CD4-positive, alpha-beta memory T cell (primary cell): ENCODE results near the gene TMEM108. TPM values are rescaled to one million over a fixed set of nuclear protein-coding genes. Genes with fewer than 3 reads are reported as not detected.

Experiments
- CTCF ChIA-PET: fragments of 350-600 bp; sonication (Branson Sonifier 250); formaldehyde crosslinking; loops from one replicate; lab custom pipeline; 2021; ENCODE audit warnings: inconsistent platforms; ENCODE audit not compliant: partially characterized antibody; lab: Charles Lee
- POLR2A ChIA-PET: fragments of 350-600 bp; sonication (Branson Sonifier 250); formaldehyde crosslinking; loops from one replicate; lab custom pipeline; 2021; ENCODE audit not compliant: partially characterized antibody; lab: Charles Lee
- DNase-seq, 5 donors: peaks; one replicate each; pipeline versions ENCODE4 v3.0.0 to v3.0.0-alpha.2; 2020 to 2022; ENCODE audit warnings: mixed read lengths in 1 of 5
- H3K27ac ChIP-seq: one replicate; pipeline ENCODE4 v1.7.0; 2013; ENCODE audit warnings: low read depth, low read length
- H3K27me3 ChIP-seq: 2 replicates; pipeline ENCODE4 v1.7.0; 2013; ENCODE audit warnings: mild to moderate bottlenecking, low read length, moderate library complexity; ENCODE audit not compliant: insufficient read depth
- H3K36me3 ChIP-seq: 2 replicates; pipeline ENCODE4 v1.7.0; 2013; ENCODE audit warnings: mild to moderate bottlenecking, low read length, moderate library complexity; ENCODE audit not compliant: insufficient read depth
- H3K4me1 ChIP-seq: 2 replicates; pipeline ENCODE4 v1.7.0; 2013; ENCODE audit warnings: mild to moderate bottlenecking, low read length, moderate library complexity; ENCODE audit not compliant: insufficient read depth
- H3K4me3 ChIP-seq, 2 donors: one replicate each; pipeline ENCODE4 v1.7.0; 2013; ENCODE audit warnings: low read length in 2 of 2, mild to moderate bottlenecking in 1 of 2
- H3K9me3 ChIP-seq, 2 donors: one replicate each; pipeline ENCODE4 v1.7.0; 2013; ENCODE audit warnings: low read length in 2 of 2, control low read depth in 1 of 2; ENCODE audit not compliant: control insufficient read depth in 1 of 2
- H3K27ac Mint-ChIP-seq, 7 donors: one replicate each; pipeline ENCODE4 v1.8.0; 2020 to 2021; ENCODE audit warnings: mixed read lengths in 7 of 7, mild to moderate bottlenecking in 6 of 7, inconsistent platforms in 3 of 7, moderate library complexity in 3 of 7
- H3K27me3 Mint-ChIP-seq, 2 donors: one replicate each; pipeline ENCODE4 v1.8.0; 2020 to 2021; ENCODE audit warnings: mixed read lengths in 2 of 2
- H3K36me3 Mint-ChIP-seq, 2 donors: one replicate each; pipeline ENCODE4 v1.8.0; 2020 to 2021; ENCODE audit warnings: mixed read lengths in 2 of 2, inconsistent platforms in 1 of 2, mild to moderate bottlenecking in 1 of 2
- H3K4me1 Mint-ChIP-seq, 4 donors: one replicate each; pipeline ENCODE4 v1.8.0; 2020 to 2021; ENCODE audit warnings: mixed read lengths in 4 of 4, mild to moderate bottlenecking in 1 of 4
- H3K4me3 Mint-ChIP-seq, 8 donors: one replicate each; pipeline ENCODE4 v1.8.0; 2020 to 2021; ENCODE audit warnings: mixed read lengths in 8 of 8, mild to moderate bottlenecking in 7 of 8, moderate library complexity in 6 of 8, inconsistent platforms in 3 of 8
- H3K9me3 Mint-ChIP-seq, 8 donors: one replicate each; pipeline ENCODE4 v1.8.0; 2020 to 2021; ENCODE audit warnings: mixed read lengths in 8 of 8, mild to moderate bottlenecking in 5 of 8, inconsistent platforms in 3 of 8, moderate library complexity in 1 of 8
- intact Hi-C: fragments of 100-400 bp; cut with micrococcal nuclease; formaldehyde crosslinking; loops from one replicate; pipeline ENCODE4 v1.15.1; 2023
- polyA plus RNA-seq, 2 donors: library from polyadenylated mRNA; unstranded; fragments of 300-500 nt; fragmentation: Illumina TruSeq; gene quantifications; one replicate each; pipeline ENCODE4 v1.2.3, GENCODE V29; 2021
- total RNA-seq, 2 experiments: library from RNA; stranded (reverse); gene quantifications; one replicate each; pipeline ENCODE4 v1.2.3, GENCODE V29; 2021

TMEM108 gene
- total and polyA plus RNA-seq, 4 experiments from 2014 or later: not detected

DNA sequence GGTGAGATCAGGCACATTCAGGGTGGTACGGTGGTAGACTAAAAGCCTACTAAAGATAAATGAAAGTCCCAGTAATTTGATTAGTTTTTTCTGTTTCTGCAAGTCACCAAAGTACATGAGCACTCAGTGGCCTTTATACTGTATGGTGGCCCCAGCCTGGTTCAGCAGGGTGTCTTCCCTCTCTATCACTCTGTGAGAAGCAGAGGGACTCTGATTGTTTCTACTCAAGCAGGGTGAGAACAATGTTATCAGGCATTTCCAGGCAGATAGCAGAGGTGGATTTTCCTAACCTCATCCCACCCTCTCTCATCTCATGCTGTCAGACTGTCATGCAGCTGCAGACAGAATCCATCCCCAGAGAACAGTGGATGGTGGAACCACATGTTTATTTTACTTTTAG, 290.2 kb downstream of the TMEM108 start:
- Histone ChIP-seq H3K4me1 (no peaks in the 10 kb centered on the region), H3K27ac (no peak overlapping the region), H3K27me3 (no peaks in the 10 kb centered on the region), H3K36me3 (no peaks in the 10 kb centered on the region), H3K4me3 (no peak overlapping the region), H3K9me3 (no peaks in the 10 kb centered on the region)
- DNase-seq: no peak
- ChIA-PET POLR2A (no interaction called here), CTCF (no interaction called here)
- Mint-ChIP-seq H3K27me3 (peaks cover 6 to 9% of the 10 kb centered on the region in 2 donors), H3K9me3 (peaks cover 0 to 5% (median 0%) of the 10 kb centered on the region in 8 donors), H3K4me1 (no peaks in the 10 kb centered on the region), H3K4me3 (no peak overlapping the region), H3K36me3 (no peaks in the 10 kb centered on the region), H3K27ac (no peak overlapping the region)
- intact Hi-C loops: no loop called here

DNA sequence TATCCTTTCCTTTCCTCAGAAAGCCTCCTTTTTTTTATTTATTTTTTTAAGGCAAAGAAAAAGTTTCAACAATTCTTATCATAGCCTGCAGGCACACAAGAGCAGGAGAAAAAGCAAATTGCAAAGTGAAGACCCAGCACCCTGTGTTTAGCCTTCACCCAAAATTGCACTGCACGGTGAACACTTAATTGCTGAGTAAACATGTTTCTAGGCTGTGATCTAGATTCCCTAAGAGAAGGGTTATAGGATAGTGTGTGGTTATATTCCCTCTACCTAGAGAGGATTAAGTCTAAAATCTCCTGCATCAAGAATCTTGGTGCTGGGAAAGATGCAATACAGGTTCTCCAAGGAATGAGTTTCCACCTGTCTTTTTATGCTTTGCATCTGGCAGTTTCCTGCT, 291.4 kb downstream of the TMEM108 start:
- POLR2A ChIA-PET: no interaction called here
- Mint-ChIP-seq H3K4me1 (no peaks in the 10 kb centered on the region), H3K36me3 (no peaks in the 10 kb centered on the region), H3K9me3 (no peaks in the 10 kb centered on the region), H3K4me3 (no peak overlapping the region), H3K27ac (no peak overlapping the region), H3K27me3 (peaks cover 6 to 9% of the 10 kb centered on the region in 2 donors)
- intact Hi-C loops: no loop called here
- CTCF ChIA-PET: no interaction called here
- no peaks in the 10 kb centered on the region for H3K4me1 ChIP-seq
- DNase-seq: no peak
- no peak overlapping the region for H3K4me3 ChIP-seq
- no peaks in the 10 kb centered on the region for H3K9me3 ChIP-seq
- H3K27me3 ChIP-seq: no peaks in the 10 kb centered on the region
- no peaks in the 10 kb centered on the region for H3K36me3 ChIP-seq
- H3K27ac ChIP-seq: no peak overlapping the region

DNA sequence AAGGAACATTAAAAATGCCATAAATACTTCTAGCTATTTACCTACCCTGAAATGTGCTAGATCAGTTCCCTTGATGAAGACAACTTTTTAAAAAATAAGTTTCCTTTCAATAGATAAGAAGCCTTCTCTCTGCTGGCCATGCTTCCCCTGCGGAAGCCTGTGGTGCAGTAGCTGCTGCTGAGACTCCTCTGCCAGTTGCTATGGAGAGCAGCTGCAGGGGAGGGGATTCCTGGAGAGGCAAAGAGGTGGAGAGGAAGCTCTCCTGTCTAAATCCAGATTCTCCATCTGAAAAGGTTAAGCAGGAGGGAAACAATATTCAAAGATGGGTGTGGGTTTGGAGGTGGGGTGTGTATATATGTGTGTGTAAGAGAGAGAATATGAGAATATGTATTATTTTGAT, 291.9 kb downstream of the TMEM108 start:
- no peaks in the 10 kb centered on the region for H3K9me3 Mint-ChIP-seq
- POLR2A ChIA-PET: no interaction called here
- H3K4me3 Mint-ChIP-seq: no peak overlapping the region

DNA sequence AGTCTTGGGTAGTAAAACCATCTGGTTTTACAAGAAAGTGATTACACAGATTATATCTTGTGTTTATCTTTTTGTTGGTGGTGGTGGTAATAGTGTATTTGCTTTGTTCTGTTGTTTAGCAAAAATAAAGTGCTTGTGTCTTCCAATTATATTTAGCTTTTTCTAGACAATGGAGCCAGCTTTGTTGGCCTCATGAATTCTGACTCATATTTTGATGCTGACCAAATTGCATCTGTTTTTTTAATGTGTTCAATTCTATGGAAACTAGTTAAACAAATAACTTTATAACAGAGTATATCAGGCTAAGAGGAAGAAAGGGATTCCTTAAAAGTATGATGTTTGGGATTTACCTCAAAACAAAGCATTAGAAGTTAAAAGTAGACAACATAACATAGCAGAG, 292.3 kb downstream of the TMEM108 start:
- no peak overlapping the region for H3K27ac ChIP-seq
- Mint-ChIP-seq H3K9me3 (no peaks in the 10 kb centered on the region), H3K27ac (no peak overlapping the region), H3K4me1 (no peaks in the 10 kb centered on the region), H3K27me3 (peaks cover 7 to 8% of the 10 kb centered on the region in 2 donors), H3K4me3 (no peak overlapping the region), H3K36me3 (no peaks in the 10 kb centered on the region)
- H3K27me3 ChIP-seq: no peaks in the 10 kb centered on the region
- no peaks in the 10 kb centered on the region for H3K36me3 ChIP-seq
- POLR2A ChIA-PET: no interaction called here
- H3K4me1 ChIP-seq: no peaks in the 10 kb centered on the region
- no peak overlapping the region for H3K4me3 ChIP-seq
- no peak for DNase-seq
- CTCF ChIA-PET: no interaction called here
- H3K9me3 ChIP-seq: no peaks in the 10 kb centered on the region
- intact Hi-C loops: no loop called here

More for the DNA sequence above, 291.9 kb downstream of the TMEM108 start:
- Histone ChIP-seq H3K27me3 (no peaks in the 10 kb centered on the region), H3K4me3 (no peak overlapping the region), H3K4me1 (no peaks in the 10 kb centered on the region), H3K9me3 (no peaks in the 10 kb centered on the region), H3K36me3 (no peaks in the 10 kb centered on the region), H3K27ac (no peak overlapping the region)
- Mint-ChIP-seq H3K4me1 (no peaks in the 10 kb centered on the region), H3K36me3 (no peaks in the 10 kb centered on the region), H3K27ac (no peak overlapping the region), H3K27me3 (peaks cover 8% of the 10 kb centered on the region in 2 donors)
- no peak for DNase-seq
- intact Hi-C loops: no loop called here
- CTCF ChIA-PET: no interaction called here

DNA sequence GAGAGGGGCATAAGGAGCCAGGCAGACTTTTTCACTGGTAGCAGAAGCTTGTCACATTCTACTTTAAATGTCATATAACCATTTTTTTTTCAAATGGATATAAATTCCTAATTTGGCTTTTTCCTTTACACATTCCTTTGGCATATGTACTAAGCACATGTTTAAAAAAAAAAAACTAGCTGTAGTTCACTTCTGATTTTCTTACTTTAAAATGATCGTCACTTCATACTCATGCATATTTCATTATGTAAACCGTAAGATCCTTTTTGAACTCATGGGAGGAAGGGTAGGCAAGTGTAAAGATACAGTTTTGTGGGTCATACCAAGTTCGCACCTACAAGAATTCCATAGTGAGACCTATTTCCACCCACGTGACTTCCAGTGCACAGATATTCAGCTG, 316.5 kb downstream of the TMEM108 start:
- Histone ChIP-seq H3K36me3 (no peaks in the 10 kb centered on the region), H3K4me1 (no peaks in the 10 kb centered on the region), H3K4me3 (no peak overlapping the region), H3K9me3 (no peaks in the 10 kb centered on the region), H3K27ac (no peak overlapping the region), H3K27me3 (no peaks in the 10 kb centered on the region)
- H3K4me1 Mint-ChIP-seq: no peaks in the 10 kb centered on the region
- no peak overlapping the region for H3K4me3 Mint-ChIP-seq
- H3K27me3 Mint-ChIP-seq: peaks cover 6 to 11% of the 10 kb centered on the region in 2 donors
- no peaks in the 10 kb centered on the region for H3K36me3 Mint-ChIP-seq
- H3K27ac Mint-ChIP-seq: no peak overlapping the region
- DNase-seq: no peak
- CTCF ChIA-PET: no interaction called here
- intact Hi-C loops: no loop called here
- POLR2A ChIA-PET: no interaction called here
- peaks cover 0 to 8% (median 6%) of the 10 kb centered on the region in 8 donors for H3K9me3 Mint-ChIP-seq

DNA sequence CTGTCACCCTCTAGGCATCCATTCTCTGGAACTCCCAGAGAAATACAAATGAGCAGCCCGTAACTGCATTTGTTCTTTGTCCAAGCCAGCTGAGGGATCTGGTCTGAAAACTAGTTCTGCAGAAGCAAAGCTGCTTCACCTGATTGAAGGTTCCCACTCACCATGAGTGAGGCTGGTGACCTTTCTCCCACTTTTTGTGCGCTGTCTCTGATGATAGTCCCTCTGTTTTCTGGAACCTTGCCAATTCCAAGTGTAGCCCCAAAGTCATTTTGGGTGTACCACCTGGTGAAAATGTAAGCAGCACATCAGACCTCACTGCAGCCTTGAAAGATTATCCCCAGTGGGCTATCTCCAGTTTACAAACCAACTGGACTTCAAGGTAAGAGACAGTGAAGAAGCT, 322.3 kb downstream of the TMEM108 start:
- Histone ChIP-seq H3K27me3 (no peaks in the 10 kb centered on the region), H3K4me3 (no peak overlapping the region), H3K4me1 (no peaks in the 10 kb centered on the region), H3K27ac (no peak overlapping the region), H3K9me3 (no peaks in the 10 kb centered on the region), H3K36me3 (no peaks in the 10 kb centered on the region)
- intact Hi-C loops: no loop called here
- no peaks in the 10 kb centered on the region for H3K36me3 Mint-ChIP-seq
- ChIA-PET CTCF (no interaction called here), POLR2A (no interaction called here)
- no peak for DNase-seq
- H3K4me3 Mint-ChIP-seq: no peak overlapping the region
- peaks cover 5 to 7% of the 10 kb centered on the region in 2 donors for H3K27me3 Mint-ChIP-seq
- no peaks in the 10 kb centered on the region for H3K4me1 Mint-ChIP-seq
- H3K27ac Mint-ChIP-seq: no peak overlapping the region
- H3K9me3 Mint-ChIP-seq: peaks cover 0 to 8% (median 5%) of the 10 kb centered on the region in 8 donors

DNA sequence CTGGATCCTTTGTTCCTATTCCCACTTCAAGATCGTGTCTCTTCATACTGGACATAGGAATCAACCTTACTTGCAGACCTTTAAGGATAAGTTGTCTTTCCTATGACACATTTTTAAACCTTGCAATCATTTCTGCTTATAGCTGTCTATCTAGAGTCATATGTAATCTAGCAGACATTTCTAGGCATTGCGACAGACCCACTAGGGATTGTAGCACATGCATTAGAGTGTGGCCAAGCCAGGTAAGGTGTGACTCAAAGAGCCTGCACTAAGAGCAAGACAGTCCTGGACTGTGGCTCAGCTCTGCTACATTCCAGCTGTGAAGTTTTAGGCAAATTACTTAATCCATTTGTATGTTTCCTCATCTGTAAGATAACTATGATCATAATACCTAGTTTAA, 322.8 kb downstream of the TMEM108 start:
- ChIA-PET CTCF (no interaction called here), POLR2A (no interaction called here)
- H3K27me3 ChIP-seq: no peaks in the 10 kb centered on the region
- no peaks in the 10 kb centered on the region for H3K36me3 ChIP-seq
- Mint-ChIP-seq H3K27me3 (peaks cover 7% of the 10 kb centered on the region in 2 donors), H3K36me3 (no peaks in the 10 kb centered on the region), H3K27ac (no peak overlapping the region), H3K4me1 (no peaks in the 10 kb centered on the region), H3K4me3 (no peak overlapping the region), H3K9me3 (peaks cover 0 to 6% (median 3%) of the 10 kb centered on the region in 8 donors)
- no peak overlapping the region for H3K27ac ChIP-seq
- no peaks in the 10 kb centered on the region for H3K4me1 ChIP-seq
- H3K9me3 ChIP-seq: no peaks in the 10 kb centered on the region
- no peak for DNase-seq
- no peak overlapping the region for H3K4me3 ChIP-seq
- intact Hi-C loops: no loop called here

DNA sequence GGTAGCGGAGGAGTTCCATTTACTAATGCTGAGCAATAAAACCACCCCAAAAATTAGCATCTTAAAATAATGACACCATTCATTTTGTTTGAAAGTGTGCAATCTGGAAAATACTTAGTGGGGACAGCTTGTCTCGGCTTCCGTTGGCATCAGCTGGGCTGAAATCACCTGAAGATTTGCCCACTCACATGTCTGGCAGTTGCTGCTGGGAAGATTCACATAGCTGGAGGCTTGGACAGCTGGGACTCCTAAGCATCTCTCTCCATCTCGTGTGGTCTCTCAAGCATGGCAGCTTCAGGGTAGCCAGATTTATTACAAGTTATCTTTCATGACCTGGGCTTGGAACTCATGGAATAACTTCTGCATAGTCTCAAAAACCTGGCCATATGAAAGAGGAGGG, 323.2 kb downstream of the TMEM108 start:
- no peak for DNase-seq
- no peaks in the 10 kb centered on the region for H3K4me1 ChIP-seq
- H3K9me3 Mint-ChIP-seq: peaks cover 0 to 3% (median 1%) of the 10 kb centered on the region in 8 donors
- CTCF ChIA-PET: no interaction called here
- no peak overlapping the region for H3K4me3 ChIP-seq
- no peaks in the 10 kb centered on the region for H3K9me3 ChIP-seq
- no peak overlapping the region for H3K27ac Mint-ChIP-seq
- H3K36me3 ChIP-seq: no peaks in the 10 kb centered on the region
- H3K4me3 Mint-ChIP-seq: no peak overlapping the region
- POLR2A ChIA-PET: no interaction called here
- no peak overlapping the region for H3K27ac ChIP-seq
- H3K4me1 Mint-ChIP-seq: no peaks in the 10 kb centered on the region
- intact Hi-C loops: no loop called here
- H3K27me3 Mint-ChIP-seq: peaks cover 7% of the 10 kb centered on the region in 2 donors
- H3K36me3 Mint-ChIP-seq: no peaks in the 10 kb centered on the region
- no peaks in the 10 kb centered on the region for H3K27me3 ChIP-seq
